Neural progenitor cell (in vitro differentiated cells): ENCODE data around the gene RND2.

Experiments
- EZH2 ChIP-seq: fragments of 200-600 bp; sonication (generic); IDR thresholded peaks from 2 replicates; pipeline ENCODE4 v1.6.1; 2017; ENCODE audit warnings: antibody characterized with exemption, mild to moderate bottlenecking, moderate library complexity
- EZH2phosphoT487 ChIP-seq: fragments of 200-600 bp; sonication (generic); IDR thresholded peaks from 2 replicates; pipeline ENCODE4 v1.6.1; 2017; ENCODE audit warnings: antibody characterized with exemption
- TF ChIP-seq, protein P1 (sequence below): fragments of 200-600 bp; sonication (generic); IDR thresholded peaks from 2 replicates; pipeline ENCODE4 v1.5.1; 2017; ENCODE audit warnings: antibody characterized with exemption, mild to moderate bottlenecking

- TF ChIP-seq, protein P1, sequence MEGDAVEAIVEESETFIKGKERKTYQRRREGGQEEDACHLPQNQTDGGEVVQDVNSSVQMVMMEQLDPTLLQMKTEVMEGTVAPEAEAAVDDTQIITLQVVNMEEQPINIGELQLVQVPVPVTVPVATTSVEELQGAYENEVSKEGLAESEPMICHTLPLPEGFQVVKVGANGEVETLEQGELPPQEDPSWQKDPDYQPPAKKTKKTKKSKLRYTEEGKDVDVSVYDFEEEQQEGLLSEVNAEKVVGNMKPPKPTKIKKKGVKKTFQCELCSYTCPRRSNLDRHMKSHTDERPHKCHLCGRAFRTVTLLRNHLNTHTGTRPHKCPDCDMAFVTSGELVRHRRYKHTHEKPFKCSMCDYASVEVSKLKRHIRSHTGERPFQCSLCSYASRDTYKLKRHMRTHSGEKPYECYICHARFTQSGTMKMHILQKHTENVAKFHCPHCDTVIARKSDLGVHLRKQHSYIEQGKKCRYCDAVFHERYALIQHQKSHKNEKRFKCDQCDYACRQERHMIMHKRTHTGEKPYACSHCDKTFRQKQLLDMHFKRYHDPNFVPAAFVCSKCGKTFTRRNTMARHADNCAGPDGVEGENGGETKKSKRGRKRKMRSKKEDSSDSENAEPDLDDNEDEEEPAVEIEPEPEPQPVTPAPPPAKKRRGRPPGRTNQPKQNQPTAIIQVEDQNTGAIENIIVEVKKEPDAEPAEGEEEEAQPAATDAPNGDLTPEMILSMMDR, result no peak
- TF ChIP-seq EZH2, result no peak
- TF ChIP-seq EZH2phosphoT487, result no peak
Measured at GRCh38 chr17:43028221-43028861, 3.3 kb downstream of the RND2 start.
